C4-2B (cell line): ENCODE data around the gene TBX2.

ENCODE experiments used
- ZFX ChIP-seq: fragments of 450-650 bp; IDR thresholded peaks from 2 replicates; pipeline ENCODE4 v1.6.1; 2017
- TF ChIP-seq, protein P1 (sequence below): fragments of 450-650 bp; conservative IDR thresholded peaks from 2 replicates; pipeline ENCODE4 v1.5.1; 2017; ENCODE audit warnings: mild to moderate bottlenecking

DNA sequence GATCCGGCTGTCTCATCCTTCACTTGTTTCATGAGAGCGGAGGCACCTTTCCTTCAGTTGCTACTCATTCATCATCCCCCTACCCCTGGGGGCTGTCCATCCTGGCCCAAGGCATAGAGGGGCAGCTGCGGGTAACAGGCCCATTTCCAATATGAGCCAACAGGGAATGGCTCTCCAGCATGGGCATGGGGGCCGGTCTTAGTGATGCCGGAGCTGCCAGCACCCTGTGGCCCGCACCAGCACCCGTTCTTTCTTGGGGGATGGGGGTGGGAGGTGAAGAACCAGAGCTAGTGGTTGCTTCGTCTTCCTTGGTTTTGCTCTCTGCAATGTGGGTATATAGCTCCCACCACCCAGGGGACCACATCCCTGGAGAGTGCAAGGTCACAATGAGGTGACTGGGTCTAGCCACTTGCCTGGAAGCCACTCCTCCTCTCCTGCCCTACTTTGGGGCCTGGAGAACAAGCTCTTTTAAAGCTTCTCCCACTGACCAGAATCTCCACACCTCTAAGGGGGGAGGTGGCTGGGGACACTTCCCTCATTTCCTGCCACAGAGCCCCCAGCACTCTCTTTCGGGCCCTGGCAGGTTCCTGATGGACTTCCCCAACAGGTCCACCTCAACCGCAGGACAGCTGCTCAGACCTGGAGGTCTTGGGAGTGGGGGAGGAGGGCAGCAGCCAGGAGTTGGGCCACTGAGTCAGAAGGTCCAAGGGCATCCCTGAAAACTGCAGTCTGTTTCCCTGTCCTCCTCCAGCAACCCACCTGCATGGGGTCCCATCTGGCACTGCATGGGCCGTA, 11.9 kb upstream of the TBX2 start:
- TF ChIP-seq, protein P1, sequence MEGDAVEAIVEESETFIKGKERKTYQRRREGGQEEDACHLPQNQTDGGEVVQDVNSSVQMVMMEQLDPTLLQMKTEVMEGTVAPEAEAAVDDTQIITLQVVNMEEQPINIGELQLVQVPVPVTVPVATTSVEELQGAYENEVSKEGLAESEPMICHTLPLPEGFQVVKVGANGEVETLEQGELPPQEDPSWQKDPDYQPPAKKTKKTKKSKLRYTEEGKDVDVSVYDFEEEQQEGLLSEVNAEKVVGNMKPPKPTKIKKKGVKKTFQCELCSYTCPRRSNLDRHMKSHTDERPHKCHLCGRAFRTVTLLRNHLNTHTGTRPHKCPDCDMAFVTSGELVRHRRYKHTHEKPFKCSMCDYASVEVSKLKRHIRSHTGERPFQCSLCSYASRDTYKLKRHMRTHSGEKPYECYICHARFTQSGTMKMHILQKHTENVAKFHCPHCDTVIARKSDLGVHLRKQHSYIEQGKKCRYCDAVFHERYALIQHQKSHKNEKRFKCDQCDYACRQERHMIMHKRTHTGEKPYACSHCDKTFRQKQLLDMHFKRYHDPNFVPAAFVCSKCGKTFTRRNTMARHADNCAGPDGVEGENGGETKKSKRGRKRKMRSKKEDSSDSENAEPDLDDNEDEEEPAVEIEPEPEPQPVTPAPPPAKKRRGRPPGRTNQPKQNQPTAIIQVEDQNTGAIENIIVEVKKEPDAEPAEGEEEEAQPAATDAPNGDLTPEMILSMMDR = no peak
- no peak for TF ChIP-seq ZFX
